ENCODE measurements around the gene EXOC3. TPM values are rescaled to one million over a fixed set of nuclear protein-coding genes. Genes with fewer than 3 reads are reported as not detected.

EXOC3 gene
- total RNA-seq, 1 experiment from 2014 or later: 155 TPM

GRCh38 chr5:464843-465590 lies 22.0 kb downstream of the EXOC3 start:
- ChIA-PET POLR2A (ENCODE audit: unreplicated experiment) (no interaction called here), CTCF (no interaction called here)
- Histone ChIP-seq H3K4me2 (no peak overlapping the region), H3K27ac (no peak overlapping the region), H3K9me2 (ENCODE audit: insufficient read depth) (no peaks in the 10 kb centered on the region), H3K4me3 (no peak overlapping the region), H4K20me1 (ENCODE audit: insufficient read depth) (no peaks in the 10 kb centered on the region; the same call in 1 of the 2 replicates), H2AFZ (no peak overlapping the region), H3K27me3 (ENCODE audit: insufficient read depth, low read depth) (no peaks in the 10 kb centered on the region), H3K79me2 (ENCODE audit: low read depth) (peaks cover 9% of the 10 kb centered on the region), H3F3A (ENCODE audit: insufficient read depth, low read depth) (0 out of 2 replicates have a peak, but pooled peaks cover 11% of the 10 kb centered on the region), H3K36me3 (ENCODE audit: low read depth) (peaks cover 21% of the 10 kb centered on the region), H3K9me3 (ENCODE audit: insufficient read depth, low read depth) (no peaks in the 10 kb centered on the region), H3K4me1 (replicated peaks; ENCODE audit: insufficient read depth) (no peaks in the 10 kb centered on the region)
- no TSS peak for BruUV-seq (replicated peaks)
- TF ChIP-seq CTCF (conservative IDR thresholded peaks at IDR 0.05) (no peak), EZH2 (IDR thresholded peaks at IDR 0.05; ENCODE audit: low read depth) (no peak)
- intact Hi-C loops (cut with micrococcal nuclease; ENCODE audit: unreplicated experiment): no loop called here
- no peak for DNase-seq

GRCh38 chr5:465591-466403 lies 22.8 kb downstream of the EXOC3 start:
- TF ChIP-seq EZH2 (IDR thresholded peaks at IDR 0.05; ENCODE audit: low read depth) (no peak), CTCF (conservative IDR thresholded peaks at IDR 0.05) (no peak)
- Histone ChIP-seq H3K27me3 (ENCODE audit: insufficient read depth, low read depth) (no peaks in the 10 kb centered on the region), H3K27ac (no peak overlapping the region), H3K36me3 (ENCODE audit: low read depth) (peaks cover 13% of the 10 kb centered on the region; the same call in 1 of the 2 replicates), H3K4me1 (replicated peaks; ENCODE audit: insufficient read depth) (0 out of 2 replicates have a peak, but pooled peaks cover 3% of the 10 kb centered on the region), H3K9me3 (ENCODE audit: insufficient read depth, low read depth) (no peaks in the 10 kb centered on the region), H2AFZ (no peak overlapping the region), H3K9me2 (ENCODE audit: insufficient read depth) (no peaks in the 10 kb centered on the region), H3K4me3 (no peak overlapping the region), H3F3A (ENCODE audit: insufficient read depth, low read depth) (0 out of 2 replicates have a peak, but pooled peaks cover 11% of the 10 kb centered on the region), H3K79me2 (ENCODE audit: low read depth) (peaks cover 5% of the 10 kb centered on the region; the same call in 1 of the 2 replicates), H4K20me1 (ENCODE audit: insufficient read depth) (peaks cover 2% of the 10 kb centered on the region), H3K4me2 (no peak overlapping the region)
- intact Hi-C loops (cut with micrococcal nuclease; ENCODE audit: unreplicated experiment): no loop called here
- no peak for DNase-seq
- CTCF ChIA-PET: no interaction called here
- POLR2A ChIA-PET (ENCODE audit: unreplicated experiment): interaction anchor here (0.7 kb wide), 1 partner anchor 44 kb away, joined by 3 read pairs; no protein-coding TSS in a partner anchor
- no TSS peak for BruUV-seq (replicated peaks)

GRCh38 chr5:466661-467310 lies 23.8 kb downstream of the EXOC3 start:
- Histone ChIP-seq H3K4me2 (no peak overlapping the region), H3K27ac (no peak overlapping the region), H3K4me3 (no peak overlapping the region), H3F3A (ENCODE audit: insufficient read depth, low read depth) (peaks cover 15% of the 10 kb centered on the region), H3K27me3 (ENCODE audit: insufficient read depth, low read depth) (no peaks in the 10 kb centered on the region), H3K4me1 (replicated peaks; ENCODE audit: insufficient read depth) (peaks cover 13% of the 10 kb centered on the region), H3K9me3 (ENCODE audit: insufficient read depth, low read depth) (no peaks in the 10 kb centered on the region), H4K20me1 (ENCODE audit: insufficient read depth) (peaks cover 9% of the 10 kb centered on the region), H3K79me2 (ENCODE audit: low read depth) (peaks cover 12% of the 10 kb centered on the region), H3K36me3 (ENCODE audit: low read depth) (0 out of 2 replicates have a peak, but pooled peaks cover 12% of the 10 kb centered on the region), H3K9me2 (ENCODE audit: insufficient read depth) (no peaks in the 10 kb centered on the region), H2AFZ (no peak overlapping the region)
- BruUV-seq (replicated peaks): no TSS peak
- intact Hi-C loops (cut with micrococcal nuclease; ENCODE audit: unreplicated experiment): no loop called here
- POLR2A ChIA-PET (ENCODE audit: unreplicated experiment): interaction anchor here (0.7 kb wide), 1 partner anchor 43 kb away, joined by 3 read pairs; no protein-coding TSS in a partner anchor
- CTCF ChIA-PET: no interaction called here
- DNase-seq: no peak
- TF ChIP-seq CTCF (conservative IDR thresholded peaks at IDR 0.05): no peak
- TF ChIP-seq EZH2 (IDR thresholded peaks at IDR 0.05; ENCODE audit: low read depth): no peak

Data from PC-9 (cell line).